Measurements from ENCODE around the gene SPPL3.
"Not testable (repeated sequence)": the region's sequence is repeated elsewhere in the genome, so short reads cannot be mapped to it uniquely, and the experiment has no call there.

The SPPL3 gene

DNA sequence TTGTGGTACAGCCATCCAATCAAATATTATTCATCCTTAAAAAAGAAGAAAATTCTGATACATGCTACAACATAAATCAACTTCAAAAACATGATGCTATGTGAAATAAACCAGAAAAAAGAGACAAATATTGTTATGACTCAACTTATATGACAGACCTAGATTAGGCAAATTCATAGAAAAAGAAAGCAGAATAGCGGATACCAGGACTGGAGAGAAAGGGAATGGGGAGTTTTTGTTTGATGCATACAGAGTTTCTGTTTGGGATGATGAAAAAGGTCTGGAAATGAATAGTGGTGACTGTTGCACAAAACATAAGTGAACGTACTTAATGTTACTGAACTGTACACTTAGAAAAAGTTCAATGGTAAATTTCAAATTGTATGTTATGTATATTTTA, 82.3 kb downstream of the SPPL3 start:
- no peak for DNase-seq (ENCODE audit: low read depth in 2 of 3, low spot score in 1 of 3)

DNA sequence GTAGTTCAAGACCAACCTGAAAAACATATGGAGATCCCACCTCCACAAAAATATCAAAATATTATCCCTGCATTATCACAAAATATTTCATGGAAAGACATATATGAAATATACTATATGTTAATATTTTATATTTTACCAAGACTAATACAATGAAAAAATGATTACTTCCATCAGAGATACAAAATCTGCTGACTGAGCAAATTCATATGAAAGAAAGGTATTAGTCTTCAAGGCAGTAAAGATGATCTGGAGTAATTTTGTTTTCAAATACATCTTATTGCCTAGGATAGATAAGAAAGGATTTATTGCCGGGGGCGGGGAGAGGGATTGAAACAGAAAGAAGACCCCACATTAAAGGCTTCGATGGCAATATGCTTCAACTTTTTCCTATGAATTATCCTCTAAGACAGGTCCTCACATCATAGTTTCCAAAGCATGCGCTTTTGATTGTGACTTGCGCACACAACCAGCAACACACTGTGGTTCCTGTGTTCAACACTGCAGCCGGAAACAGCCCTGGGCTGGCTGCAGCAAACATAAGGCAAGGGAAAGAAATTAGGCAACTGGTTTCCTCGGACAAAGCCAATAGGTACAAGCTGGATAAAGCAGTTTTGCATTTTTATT, 83.2 kb downstream of the SPPL3 start:
- DNase-seq (ENCODE audit: low read depth in 2 of 3, low spot score in 1 of 3), result peak; percentile 38 to 55 (median 43)

DNA sequence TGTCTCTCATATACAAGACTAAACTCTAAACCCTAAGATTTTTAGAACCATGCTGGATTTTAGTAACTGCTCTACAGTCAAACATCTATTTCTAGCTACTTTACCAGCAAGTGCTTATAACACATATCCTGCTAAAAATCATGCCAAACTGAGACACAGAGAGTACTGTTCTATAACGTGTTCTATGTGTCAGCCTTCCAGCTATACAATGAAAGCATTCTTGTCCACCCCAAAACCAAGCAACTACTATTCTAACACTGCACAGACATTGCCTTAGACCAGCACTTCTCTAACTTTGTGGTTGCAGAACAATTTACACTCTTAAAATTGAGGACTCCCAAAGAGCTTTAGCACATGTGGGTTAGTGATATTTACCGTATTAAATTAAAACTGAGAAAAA, 85.7 kb downstream of the SPPL3 start:
- DNase-seq (ENCODE audit: low read depth in 2 of 3, low spot score in 1 of 3), result no peak

DNA sequence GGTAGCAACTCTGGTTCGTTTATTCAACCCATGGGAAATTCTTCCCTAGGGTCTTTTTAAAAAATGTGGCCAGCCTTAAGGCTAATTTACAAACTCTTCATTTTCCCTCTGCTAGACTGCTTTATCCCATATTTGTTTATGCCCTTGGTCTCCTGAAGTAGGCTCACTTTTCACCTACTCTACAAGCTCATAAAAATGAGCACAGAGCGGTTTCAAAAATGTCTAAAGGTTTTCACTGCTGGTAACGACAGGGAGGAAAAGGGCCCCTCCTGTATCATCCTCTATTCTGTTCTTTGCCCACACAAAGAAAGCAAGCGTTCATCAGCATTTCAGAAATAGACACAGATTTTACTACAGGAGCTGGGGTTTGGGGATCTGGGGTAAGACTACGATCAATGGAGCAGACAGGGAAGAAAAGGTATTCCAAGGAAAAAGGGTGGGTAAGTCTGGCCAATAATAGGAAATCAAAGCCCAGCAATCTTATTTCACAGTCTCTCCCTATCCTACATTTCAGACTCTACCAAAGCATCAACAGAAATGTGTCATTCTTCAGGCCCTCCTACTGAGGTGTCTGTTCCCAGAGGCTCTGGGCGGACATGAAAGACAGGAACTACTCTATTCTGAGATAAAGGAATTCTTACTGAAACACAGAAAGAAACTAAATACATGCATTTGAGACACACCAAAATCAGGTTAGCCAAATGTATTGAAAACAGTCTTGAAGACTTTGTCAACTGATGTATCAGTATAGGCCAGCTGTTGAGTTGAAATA, 86.4 kb downstream of the SPPL3 start:
- no peak for DNase-seq (ENCODE audit: low read depth in 2 of 3, low spot score in 1 of 3)

DNA sequence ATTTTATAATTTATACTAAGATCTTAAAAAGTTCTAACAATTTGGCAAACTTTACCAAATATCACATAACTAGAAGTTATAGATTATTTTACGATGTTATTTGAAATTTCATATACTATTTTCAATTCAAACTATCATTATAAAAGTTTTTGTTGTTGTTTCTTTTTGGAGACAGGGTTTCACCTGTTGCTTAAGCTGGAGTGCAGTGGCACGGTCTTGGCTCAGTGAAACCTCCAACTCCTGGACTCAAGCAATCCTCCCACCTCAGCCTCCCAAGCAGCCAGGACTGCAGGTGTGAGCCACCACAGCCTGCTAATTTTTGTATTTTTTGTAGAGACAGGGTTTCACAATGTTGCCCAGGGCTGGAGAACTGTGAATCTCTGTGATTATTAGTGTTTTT, 87.8 kb downstream of the SPPL3 start:
- no peak for DNase-seq (ENCODE audit: low read depth in 2 of 3, low spot score in 1 of 3)

DNA sequence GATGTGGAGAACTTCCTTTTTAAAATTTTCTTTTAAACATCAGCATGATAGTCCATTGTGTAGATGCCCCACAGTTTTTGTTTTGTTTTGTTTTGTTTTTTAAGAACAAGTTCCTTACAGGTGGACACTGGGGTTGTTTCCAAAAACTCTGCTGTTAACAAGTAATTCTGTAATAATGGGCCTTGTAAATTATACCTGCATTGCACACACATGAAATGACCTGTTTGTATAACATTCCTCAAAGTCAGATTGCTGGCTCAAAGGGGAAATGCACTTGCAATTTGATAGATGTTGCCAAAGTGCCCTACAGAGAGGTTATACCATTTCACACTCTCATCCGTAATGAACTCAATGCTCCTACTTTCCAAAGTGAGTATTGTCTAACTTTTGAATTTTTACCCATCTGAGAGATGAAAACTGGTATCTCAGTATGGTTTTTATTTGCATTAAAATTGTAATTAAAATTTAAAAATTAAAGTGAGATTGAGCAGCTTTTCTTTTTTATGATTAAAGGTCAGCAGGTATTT, 89.2 kb downstream of the SPPL3 start:
- DNase-seq (ENCODE audit: low read depth in 2 of 3, low spot score in 1 of 3), result no peak

DNA sequence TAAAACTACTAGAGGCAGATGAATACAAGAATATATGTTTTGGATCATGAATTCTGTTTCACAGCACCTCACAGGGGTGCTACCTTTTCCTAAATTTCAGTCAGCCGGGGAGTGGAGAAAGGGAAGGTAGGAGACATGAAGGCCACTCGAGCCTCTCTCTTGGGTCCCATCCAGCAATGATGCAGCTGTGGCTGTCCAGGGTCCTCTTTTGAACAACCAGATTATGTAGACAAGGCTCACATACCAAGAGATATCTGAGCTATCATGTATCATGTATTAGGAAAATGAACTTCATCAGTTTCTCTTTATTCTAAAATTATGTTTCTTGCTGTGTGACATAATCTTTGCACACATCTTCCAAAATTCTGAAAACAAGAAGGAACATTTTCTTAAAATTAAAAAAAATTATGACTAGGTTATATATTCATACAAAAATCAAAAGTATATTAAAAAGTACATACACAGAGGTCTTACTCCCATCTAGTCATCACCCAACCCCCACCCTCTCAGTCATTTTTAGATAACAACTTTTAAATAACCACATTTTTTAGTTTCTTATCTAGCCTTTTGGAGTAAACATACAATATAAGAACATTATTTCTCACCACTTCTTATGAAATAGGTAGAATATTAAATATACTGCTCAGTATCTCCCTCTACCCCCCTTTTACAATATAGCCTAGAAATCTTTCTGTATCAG, 89.8 kb downstream of the SPPL3 start:
- DNase-seq (ENCODE audit: low read depth in 2 of 3, low spot score in 1 of 3), result no peak

DNA sequence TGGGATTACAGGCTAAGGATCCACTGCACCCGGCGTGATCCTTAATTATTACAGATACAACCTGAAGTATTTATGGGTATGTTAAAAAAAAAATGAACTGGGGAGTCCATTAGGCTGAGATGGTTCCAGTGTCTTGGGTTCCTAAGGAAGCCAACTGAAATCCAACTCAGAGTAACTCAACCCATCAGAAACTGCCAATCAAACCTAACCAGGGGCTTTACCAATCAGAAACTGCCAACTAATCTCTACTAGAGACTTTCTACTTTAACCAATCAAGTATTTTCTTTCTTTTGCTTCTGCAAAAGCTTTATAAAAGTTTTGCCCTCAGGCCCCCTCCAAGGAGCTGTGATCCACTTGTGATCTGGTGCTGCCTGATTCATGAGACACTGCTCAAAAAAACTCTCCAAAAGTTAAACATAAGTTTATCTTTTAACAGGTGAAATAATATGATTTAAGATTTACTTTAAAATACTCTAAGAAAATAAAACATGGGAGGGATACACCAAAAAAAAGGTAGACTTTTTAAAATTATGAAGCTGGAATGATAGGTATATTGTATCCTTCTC, 90.5 kb downstream of the SPPL3 start:
- no peak for DNase-seq (ENCODE audit: low read depth in 2 of 3, low spot score in 1 of 3)

DNA sequence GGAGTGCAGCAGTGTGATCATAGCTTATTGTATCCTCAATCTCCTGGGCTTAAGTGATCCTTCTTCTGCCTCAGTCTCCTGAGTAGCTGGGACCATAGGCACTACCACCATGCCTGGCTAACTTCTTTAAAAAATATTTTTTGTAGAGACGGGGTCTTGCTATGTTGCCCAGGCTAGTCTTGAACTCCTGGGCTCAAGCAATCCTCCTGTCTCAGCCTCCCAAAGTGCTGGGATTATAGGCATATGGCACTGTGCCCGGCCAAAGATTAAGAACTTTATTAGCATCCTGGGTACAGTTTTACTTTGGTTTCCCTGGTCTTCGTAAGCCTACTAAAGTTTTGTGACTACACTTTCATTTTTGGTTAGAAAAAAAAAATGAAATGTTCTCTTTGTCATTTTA, 94.1 kb downstream of the SPPL3 start:
- DNase-seq (ENCODE audit: low read depth in 2 of 3, low spot score in 1 of 3), result no peak

DNA sequence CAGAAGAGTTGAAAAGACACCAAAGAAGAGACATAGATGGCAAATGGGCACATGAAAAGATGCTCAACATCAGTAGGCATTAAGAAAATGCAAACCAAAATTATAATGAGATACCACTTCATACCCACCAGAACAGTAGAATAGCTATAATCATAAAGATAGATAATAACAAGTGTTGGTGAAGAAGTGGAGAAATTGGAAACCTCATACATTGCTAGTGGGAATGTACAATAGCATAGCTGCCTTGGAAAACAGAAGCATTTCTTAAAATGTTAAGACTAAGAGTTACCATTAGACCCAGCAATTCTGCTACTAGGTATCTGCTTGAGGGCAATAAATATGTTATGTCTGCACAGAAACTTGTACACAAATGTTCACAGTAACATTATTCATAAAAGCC, 99.7 kb downstream of the SPPL3 start:
- no peak for DNase-seq (ENCODE audit: low read depth in 2 of 3, low spot score in 1 of 3)

DNA sequence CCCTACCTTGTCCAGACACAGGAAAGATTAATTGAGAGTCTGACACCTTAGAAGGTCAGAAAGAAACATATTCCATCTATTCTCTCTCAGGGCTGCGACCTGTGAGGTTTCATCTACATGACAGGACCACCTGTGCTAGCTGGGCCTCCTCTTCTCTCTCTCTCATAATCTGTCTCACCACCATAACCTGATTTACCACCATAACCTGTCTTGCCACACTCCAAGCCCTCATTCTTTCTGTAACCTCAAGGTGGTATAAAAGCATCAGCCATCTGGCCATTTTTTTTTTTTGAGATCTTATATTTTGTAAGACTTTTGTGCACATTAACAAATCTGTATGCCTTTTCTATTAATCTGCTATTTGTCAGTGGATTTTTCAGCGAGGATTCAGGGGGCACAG, 103.0 kb downstream of the SPPL3 start:
- DNase-seq (ENCODE audit: low read depth in 2 of 3, low spot score in 1 of 3), result no peak

DNA sequence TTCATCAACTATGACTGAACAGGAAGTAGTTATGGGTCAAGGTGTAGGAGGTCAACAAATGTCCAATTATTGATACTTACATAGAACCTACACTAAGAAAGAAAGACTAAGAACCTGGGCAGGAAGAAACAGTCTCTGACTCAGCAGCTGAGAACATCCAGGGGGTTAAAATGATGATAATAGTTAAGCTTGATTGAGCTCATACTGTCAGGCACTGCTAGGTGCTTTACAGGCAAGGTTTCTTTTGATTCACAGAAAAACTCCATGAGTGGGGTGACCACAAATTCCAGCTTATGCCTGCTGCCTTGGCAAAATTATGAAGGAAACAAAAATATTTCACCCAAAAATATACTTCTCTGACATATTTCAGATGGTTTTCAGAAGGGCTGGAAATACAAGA, 103.5 kb downstream of the SPPL3 start:
- no peak for DNase-seq (ENCODE audit: low read depth in 2 of 3, low spot score in 1 of 3)

DNA sequence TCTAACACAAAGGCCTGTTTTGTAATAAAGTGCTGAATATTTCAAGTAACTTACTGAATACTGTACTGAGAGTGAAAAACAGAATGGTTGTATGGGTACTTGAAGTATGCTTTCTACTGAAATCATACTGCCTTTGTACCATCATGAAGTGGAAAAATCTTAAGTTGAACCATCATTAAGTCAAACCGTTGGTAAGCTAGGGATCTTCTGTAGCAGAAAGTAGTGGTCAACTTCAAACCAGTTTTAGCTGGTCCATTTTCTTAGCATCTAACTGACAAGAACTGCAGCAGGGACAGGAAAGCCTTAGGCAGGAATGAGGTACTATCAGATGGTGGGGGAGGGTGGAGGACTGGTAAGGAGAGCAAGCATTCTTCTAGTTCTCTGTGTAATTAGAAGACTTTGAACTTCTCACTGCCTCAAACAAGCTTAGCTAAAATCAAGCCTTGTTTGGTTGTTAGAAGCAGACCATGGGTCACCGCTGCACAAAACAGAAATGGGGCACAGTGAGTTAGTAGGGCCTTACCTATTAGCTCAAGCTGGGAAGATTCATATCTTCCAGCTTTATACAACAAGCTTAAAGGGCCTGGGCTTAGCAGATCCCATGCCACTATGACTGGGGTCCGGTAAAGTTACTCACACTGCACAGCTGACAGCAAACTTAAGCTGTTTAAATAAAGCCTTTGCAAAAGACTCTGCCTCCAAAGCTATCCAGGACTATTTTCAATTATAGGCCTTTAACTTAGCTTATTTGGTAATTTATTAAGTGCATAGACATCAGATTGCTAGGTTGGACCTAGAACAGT, 104.7 kb downstream of the SPPL3 start:
- DNase-seq (ENCODE audit: low read depth in 2 of 3, low spot score in 1 of 3), result no peak

DNA sequence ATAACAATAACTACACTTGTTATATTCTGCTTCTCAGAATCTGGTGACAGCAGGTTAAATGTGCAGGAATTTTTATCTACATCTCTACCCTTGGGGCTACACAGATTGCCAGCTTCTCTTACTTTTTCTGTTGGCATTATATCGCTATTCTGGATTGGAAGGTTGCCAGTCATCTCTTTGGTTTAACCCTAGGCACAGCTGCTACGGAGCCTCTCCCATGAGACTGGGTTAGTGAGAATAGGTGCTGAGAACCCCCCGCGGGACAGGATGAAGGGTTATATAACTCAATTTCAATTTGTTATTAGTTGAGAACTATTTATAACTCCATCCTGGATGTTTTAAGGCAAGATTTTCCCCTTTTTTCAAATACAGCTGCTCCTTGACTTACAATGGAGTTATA, 105.5 kb downstream of the SPPL3 start:
- DNase-seq (ENCODE audit: low read depth in 2 of 3, low spot score in 1 of 3), result no peak

DNA sequence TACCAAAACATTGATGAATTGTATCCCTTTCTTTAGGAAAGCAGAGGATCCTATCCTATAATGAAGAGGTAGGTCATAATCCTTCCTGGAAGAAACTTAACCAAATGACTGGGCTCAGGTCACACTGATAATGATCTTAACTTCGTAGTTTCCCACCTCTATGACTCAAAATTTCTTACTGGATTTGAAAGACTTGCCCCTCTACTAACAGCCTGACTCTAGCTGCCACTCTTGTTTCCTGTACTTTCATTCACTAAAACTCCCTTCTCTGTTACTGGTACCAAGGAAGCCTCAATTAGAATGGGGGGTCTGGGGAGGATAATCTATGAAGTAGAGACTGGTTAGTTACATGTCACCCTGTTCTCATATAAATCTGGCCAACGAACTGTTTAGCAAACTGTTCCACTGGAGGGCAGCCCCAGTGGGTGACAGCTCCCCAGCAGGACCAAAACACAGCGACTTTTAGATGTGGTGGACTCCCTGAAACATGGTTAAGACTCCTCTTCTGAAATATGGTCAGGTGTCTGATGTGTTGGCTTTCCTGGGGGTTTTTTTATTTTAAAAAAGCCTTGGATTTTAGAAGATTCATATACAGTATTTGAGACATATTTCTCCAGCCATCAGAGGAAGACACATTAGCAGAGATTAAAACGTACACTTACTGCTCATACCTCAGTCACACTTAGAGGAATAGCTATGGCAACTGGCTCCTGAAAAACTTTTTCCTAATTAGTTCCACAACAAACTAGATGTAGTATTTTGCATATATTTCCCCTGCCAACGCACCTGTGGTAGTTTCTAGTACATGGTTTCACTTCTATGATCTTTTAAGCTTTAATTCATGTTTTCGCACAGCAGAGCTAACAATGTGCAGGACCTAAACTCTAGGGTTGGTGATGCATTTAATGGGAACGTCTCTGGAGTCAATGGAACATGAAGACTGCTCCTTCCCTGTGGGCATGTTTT, 106.2 kb downstream of the SPPL3 start:
- no peak for DNase-seq (ENCODE audit: low read depth in 2 of 3, low spot score in 1 of 3)

DNA sequence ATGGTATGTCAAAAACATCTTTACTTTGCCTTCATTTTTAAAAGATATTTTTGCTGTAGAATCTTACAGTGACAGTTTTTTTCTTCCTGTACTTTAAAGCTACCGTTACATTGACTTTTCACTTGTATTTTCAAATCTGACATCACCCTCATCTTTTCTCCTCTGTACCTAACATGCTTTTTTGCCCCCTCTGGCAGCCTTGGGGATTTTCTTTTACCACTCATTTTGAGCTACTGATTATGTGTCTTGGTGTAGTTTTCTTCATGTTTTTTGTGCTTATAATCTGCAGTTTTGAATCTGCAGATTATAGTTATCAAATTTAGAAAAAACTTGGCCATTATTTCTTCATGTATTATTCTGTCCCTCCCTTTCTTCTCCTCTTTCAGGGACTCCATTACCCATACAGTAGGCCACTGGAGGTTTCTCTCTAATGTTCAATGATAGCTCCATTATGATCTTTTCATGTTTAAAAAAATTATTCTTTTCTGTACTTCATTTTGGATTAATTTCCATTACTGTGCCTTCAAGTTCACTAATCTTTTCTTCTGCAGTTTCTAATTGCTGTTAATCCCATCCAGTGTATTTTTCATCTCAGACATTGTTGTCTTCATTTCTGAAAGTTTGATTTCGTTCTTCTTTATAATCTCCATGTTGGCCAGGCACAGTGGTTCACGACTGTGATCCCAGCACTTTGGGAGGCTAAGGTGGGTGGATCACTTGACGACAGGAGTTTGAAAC, 108.5 kb downstream of the SPPL3 start:
- no peak for DNase-seq (ENCODE audit: low read depth in 2 of 3, low spot score in 1 of 3)

DNA sequence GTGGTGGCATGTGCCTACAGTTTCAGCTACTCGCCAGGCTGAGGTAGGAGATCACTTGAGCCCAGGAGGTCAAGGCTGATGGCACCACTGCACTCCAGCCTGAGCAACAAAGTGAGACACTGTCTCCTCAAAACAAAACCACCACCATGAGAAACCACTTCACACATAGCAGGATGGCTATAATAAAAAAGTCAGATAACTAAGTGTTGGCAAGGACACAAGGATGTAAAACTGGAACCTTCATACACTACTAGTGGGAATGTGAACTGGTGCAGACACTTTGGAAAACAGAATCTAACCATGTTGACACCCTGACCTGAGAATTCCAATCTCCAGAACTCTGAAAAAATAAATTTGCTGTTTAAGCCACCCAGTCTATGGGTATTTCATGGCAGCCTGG, 110.8 kb downstream of the SPPL3 start:
- no peak for DNase-seq (ENCODE audit: low read depth in 2 of 3, low spot score in 1 of 3)

DNA sequence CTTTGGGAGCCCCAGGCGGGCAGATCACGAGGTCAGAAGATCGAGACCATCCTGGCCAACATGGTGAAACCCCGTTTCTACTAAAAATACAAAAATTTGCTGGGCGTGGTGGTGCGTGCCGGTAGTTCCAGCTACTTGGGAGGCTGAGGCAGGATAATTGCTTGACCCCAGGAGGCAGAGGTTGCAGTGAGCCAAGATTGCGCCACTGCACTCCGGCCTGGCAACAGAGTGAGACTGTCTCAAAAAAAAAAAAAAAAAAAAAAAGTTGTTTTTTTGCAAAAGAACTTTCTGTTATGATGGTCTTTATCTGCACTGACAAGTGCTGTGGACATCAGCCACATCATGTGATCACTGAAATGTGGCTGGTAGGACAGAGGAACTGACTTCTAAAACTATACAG, 111.7 kb downstream of the SPPL3 start:
- not testable (repeated sequence) for DNase-seq (ENCODE audit: low read depth in 2 of 3, low spot score in 1 of 3)

DNA sequence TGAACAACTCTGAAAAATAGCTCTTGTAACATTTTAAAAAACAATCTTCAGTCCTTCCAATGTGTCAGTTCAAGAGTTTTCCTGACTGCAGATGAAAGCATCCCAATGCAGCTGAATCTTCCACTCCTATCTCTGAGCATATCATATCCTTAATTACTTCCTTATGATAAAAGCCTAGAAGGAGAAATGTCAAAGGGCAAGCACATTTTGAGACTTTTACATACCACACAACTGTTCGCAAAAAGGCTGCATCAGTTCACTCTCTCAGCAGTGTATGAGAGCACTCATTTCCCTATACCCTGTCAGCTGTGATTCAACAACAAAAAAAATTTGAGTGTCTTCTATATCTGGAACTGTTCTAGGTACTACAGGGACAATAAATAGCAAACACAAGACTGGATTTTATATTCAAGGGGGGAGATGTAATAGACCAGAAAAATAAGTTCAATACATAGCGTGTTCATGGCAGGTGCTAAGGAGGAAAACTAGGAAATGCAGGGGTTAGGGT, 112.4 kb downstream of the SPPL3 start:
- no peak for DNase-seq (ENCODE audit: low read depth in 2 of 3, low spot score in 1 of 3)

Measured in stimulated activated CD4-positive, alpha-beta T cell treated with anti-CD3 and anti-CD28 coated beads, Interleukin-12 subunit alpha, Interleukin-12 subunit beta, amount 100 ng/mL, for 48 hours (primary cell).